Measurements from ENCODE around the gene SPRR5.

DNA sequence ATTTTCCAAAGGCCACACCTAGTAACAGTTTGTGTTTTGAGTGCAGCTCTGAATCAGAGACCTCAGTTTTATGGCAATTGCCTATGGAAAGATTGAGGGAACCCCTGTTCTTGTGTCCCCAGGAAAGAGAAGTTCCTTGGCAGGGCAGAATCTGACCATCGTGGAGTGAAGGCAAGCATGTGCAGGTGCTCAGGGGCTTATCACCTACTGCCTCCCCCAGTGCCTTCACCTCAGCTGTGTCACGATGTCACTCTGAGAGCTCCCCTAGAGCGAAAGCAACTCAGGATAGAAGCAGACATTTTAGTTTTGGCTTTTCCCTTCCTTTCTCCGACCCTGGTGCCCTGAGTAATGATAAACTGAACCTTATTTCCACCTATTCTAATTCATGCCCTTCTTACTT, 35.1 kb downstream of the SPRR5 start:
- no peak for TF ChIP-seq CTCF (IDR thresholded peaks at IDR 0.05; ENCODE audit: low read depth, low read length)
- TF ChIP-seq EZH2phosphoT487 (IDR thresholded peaks at IDR 0.05; ENCODE audit: low read depth), result no peak
